Measurements from ENCODE around the gene AIPL1. TPM values are rescaled to one million over a fixed set of nuclear protein-coding genes. Genes with fewer than 3 reads are reported as not detected.

AIPL1 gene
- total RNA-seq, 1 experiment from 2014 or later: not detected

DNA sequence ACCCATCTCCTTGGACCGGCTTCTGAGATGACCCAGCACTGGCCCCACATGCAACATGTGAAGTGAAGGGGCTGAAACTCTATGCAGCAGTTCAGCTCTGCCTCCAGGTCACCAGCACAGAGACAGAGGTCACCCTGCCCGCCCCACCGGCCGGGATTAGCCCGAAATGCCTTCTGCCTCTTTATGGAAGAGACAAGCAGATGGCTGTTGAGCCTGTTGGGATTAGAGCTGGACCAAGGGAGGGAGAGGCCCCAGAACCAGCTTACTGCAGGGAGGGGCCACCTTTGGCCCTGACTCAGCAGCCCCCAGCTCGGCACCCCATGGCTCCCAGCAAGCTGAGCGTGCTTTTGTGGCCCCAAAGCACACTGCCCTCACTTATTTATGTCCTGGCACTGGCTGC is 5.7 kb downstream of the AIPL1 start:
- no peak for DNase-seq (ENCODE audit: low read depth, low spot score)
- in situ Hi-C loops (cut with HindIII; ENCODE audit: low pct_unique_long_range_greater_than_20kb, low sequenced_read_pairs): no loop called here

DNA sequence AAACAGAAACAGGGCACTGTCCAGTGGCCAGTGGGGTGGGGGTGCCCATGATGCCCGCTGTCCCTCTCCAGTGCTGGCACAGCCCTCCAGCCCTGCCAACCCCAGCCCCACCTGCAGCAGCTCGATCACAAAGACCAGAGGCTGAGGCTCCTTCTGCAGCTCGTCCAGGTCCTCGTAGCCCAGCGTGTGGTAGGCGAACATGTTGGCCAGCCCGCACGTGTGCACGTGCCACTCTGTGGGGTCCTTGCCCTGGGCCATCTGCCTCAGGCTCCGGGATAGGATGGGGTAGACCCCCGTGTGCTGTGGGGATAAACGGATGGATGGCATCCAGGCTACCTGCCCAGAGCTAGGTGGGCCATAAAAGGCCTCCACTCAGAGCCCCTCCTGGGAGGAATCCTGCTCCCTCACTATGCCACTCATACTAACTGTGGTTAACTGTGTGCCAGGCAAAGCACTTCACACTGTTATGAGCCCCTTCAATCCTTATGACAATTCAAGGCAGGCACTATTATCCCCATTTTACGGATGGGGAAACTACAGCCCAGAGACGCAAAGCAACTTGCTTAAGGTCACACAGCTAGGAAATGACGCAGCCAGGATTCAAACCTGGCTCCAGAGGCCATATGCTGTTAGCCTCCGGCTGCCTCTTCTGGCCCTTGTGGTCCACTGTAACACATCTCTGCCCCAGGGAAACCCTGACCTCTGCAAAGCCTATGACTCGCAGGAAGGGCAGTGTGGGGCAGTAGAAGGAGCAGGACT is 6.5 kb downstream of the AIPL1 start:
- no peak for DNase-seq (ENCODE audit: low read depth, low spot score)
- in situ Hi-C loops (cut with HindIII; ENCODE audit: low pct_unique_long_range_greater_than_20kb, low sequenced_read_pairs): no loop called here

DNA sequence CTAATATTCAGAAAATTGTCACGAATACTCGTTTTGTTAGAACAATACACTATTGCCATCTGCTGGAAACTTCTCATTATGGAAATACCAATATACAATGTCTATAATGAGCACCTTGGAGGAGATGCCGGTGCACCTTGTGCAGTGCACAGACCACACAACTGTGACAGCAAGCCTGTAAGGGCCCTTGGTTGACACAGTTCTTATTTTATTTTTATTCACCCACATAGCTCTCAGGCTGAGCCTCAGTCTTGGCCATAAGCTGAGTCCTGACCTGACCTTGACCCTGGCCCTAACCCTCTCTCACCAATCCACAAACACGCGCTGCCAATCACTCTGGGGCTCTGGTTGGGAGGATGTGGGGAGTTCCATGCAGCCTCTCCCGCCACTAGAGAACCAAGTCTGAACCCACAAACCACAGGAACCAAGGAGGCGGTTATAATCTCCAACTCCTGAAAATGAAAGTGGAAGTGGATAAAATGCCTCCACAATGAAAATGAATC is 7.6 kb downstream of the AIPL1 start:
- DNase-seq (ENCODE audit: low read depth, low spot score): no peak
- in situ Hi-C loops (cut with HindIII; ENCODE audit: low pct_unique_long_range_greater_than_20kb, low sequenced_read_pairs): no loop called here

GRCh38 chr17:6426356-6427101 is 8.4 kb downstream of the AIPL1 start:
- DNase-seq (ENCODE audit: low read depth, low spot score): no peak
- in situ Hi-C loops (cut with HindIII; ENCODE audit: low pct_unique_long_range_greater_than_20kb, low sequenced_read_pairs): no loop called here

- in situ Hi-C loops (cut with HindIII; ENCODE audit: low pct_unique_long_range_greater_than_20kb, low sequenced_read_pairs): no loop called here
- no peak for DNase-seq (ENCODE audit: low read depth, low spot score)
These were observed 9.5 kb downstream of the AIPL1 start for GRCh38 chr17:6425407-6425806.

- in situ Hi-C loops (cut with HindIII; ENCODE audit: low pct_unique_long_range_greater_than_20kb, low sequenced_read_pairs): no loop called here
These were observed 11.0 kb downstream of the AIPL1 start for GRCh38 chr17:6423931-6424330.

GRCh38 chr17:6422654-6423241 is 12.2 kb downstream of the AIPL1 start:
- in situ Hi-C loops (cut with HindIII; ENCODE audit: low pct_unique_long_range_greater_than_20kb, low sequenced_read_pairs): no loop called here
- DNase-seq (ENCODE audit: low read depth, low spot score): no peak

More at GRCh38 chr17:6423931-6424330, 11.0 kb downstream of the AIPL1 start:
- no peak for DNase-seq (ENCODE audit: low read depth, low spot score)

GRCh38 chr17:6421700-6422604 is 13.0 kb downstream of the AIPL1 start:
- in situ Hi-C loops (cut with HindIII; ENCODE audit: low pct_unique_long_range_greater_than_20kb, low sequenced_read_pairs): no loop called here

GRCh38 chr17:6420173-6420641 is 14.7 kb downstream of the AIPL1 start:
- in situ Hi-C loops (cut with HindIII; ENCODE audit: low pct_unique_long_range_greater_than_20kb, low sequenced_read_pairs): no loop called here
- peak; percentile 58 for DNase-seq (ENCODE audit: low read depth, low spot score)

More at GRCh38 chr17:6421700-6422604, 13.0 kb downstream of the AIPL1 start:
- peak; percentile 88 for DNase-seq (ENCODE audit: low read depth, low spot score)

- no peak for DNase-seq (ENCODE audit: low read depth, low spot score)
- in situ Hi-C loops (cut with HindIII; ENCODE audit: low pct_unique_long_range_greater_than_20kb, low sequenced_read_pairs): no loop called here
These were observed 19.3 kb downstream of the AIPL1 start for GRCh38 chr17:6415616-6416015.

DNA sequence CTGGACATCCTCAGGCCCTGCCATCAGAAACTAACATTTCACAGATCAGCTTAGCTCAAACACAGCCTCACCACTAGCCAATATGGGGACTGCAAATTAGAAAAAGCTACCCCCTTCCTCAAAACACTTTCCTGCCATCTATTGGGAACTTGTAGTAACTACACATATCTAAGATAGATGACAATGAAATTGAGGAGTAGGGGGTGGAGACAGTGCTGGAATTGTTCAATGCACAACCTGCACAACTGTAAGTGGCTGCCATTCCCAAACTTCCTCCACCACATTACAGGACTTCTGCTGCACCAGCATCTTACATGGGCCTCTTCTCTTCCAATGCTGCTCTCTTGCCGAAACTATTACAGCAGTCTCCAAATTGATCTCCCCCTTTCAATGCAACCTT is 21.9 kb downstream of the AIPL1 start:
- peak; percentile 79 for DNase-seq (ENCODE audit: low read depth, low spot score)
- in situ Hi-C loops (cut with HindIII; ENCODE audit: low pct_unique_long_range_greater_than_20kb, low sequenced_read_pairs): no loop called here

GRCh38 chr17:6408735-6409134 is 26.2 kb downstream of the AIPL1 start:
- in situ Hi-C loops (cut with HindIII; ENCODE audit: low pct_unique_long_range_greater_than_20kb, low sequenced_read_pairs): no loop called here
- DNase-seq (ENCODE audit: low read depth, low spot score): no peak

GRCh38 chr17:6408276-6408675 is 26.6 kb downstream of the AIPL1 start:
- in situ Hi-C loops (cut with HindIII; ENCODE audit: low pct_unique_long_range_greater_than_20kb, low sequenced_read_pairs): no loop called here
- no peak for DNase-seq (ENCODE audit: low read depth, low spot score)

DNA sequence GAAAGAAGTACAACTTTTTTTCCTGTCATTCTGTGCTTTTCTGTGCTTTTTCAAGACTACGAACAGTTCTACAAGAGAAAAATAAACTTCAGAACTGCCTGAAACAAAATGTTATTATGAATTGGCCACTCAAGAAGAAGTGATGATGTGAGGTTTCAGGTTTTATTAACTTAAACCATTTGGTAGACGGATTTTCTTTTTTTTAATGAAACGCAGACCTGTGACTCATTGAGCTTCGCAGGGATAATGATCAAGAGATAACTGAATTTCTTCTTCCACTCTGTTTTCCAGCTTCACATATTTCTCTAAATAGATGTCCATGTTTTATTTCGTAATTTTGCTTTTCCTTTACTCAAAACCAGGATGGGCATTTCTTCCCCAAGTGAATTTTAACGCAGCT is 32.7 kb downstream of the AIPL1 start:
- in situ Hi-C loops (cut with HindIII; ENCODE audit: low pct_unique_long_range_greater_than_20kb, low sequenced_read_pairs): no loop called here
- DNase-seq (ENCODE audit: low read depth, low spot score): no peak

DNA sequence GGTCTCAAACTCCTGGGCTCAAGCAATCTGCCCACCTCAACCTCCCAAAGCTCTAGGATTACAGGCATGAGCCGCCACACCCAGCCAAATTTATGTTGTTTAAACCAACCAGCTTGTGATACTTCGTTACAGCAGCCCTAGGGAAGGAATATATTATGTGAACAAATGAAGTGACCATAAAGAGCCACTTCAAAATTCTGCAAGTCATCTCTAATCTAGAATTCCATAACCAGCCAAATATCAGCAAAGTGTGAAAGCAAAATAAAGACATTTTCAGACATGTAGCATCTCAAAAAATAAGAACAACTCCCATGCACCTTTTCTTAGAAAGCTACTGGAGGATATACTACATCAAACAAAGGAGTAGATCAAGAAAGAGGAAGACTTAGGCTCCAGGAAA is 36.0 kb downstream of the AIPL1 start:
- in situ Hi-C loops (cut with HindIII; ENCODE audit: low pct_unique_long_range_greater_than_20kb, low sequenced_read_pairs): no loop called here
- DNase-seq (ENCODE audit: low read depth, low spot score): no peak

DNA sequence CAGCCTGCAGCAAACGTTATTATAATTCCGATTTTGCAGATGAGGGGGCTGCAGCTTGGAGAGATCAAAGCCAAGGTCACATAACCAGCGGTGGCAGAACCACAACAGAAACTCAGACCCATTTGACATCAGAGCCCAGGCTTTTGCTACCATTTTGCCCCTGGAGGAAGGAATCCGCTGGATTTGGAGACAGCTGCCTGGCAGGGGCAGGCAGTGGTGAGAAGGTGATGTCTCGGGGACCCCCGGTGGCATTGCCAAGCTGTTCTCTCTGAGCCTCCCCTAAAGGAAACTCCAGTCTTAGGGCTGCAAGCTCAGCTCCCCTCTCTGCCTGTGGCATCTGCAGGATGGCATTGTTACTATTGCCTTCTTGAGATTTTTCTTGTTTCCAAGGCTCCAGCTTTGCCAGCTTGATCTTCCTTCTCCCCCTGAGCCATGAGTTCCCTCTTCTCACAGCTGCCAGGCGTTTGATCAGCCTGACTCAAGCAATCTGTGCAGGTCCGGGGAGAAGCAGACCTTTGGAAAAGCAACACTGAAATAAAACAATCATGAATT is 40.8 kb downstream of the AIPL1 start:
- in situ Hi-C loops (cut with HindIII; ENCODE audit: low pct_unique_long_range_greater_than_20kb, low sequenced_read_pairs): no loop called here
- no peak for DNase-seq (ENCODE audit: low read depth, low spot score)

- in situ Hi-C loops (cut with HindIII; ENCODE audit: low pct_unique_long_range_greater_than_20kb, low sequenced_read_pairs): no loop called here
- no peak for DNase-seq (ENCODE audit: low read depth, low spot score)
These were observed 41.5 kb downstream of the AIPL1 start for GRCh38 chr17:6393351-6393952.

All from SK-MEL-5 (cell line).